Measurements from ENCODE around the gene ATN1.
"Not testable (repeated sequence)": the region's sequence is repeated elsewhere in the genome, so short reads cannot be mapped to it uniquely, and the experiment has no call there.

ATN1 gene

DNA sequence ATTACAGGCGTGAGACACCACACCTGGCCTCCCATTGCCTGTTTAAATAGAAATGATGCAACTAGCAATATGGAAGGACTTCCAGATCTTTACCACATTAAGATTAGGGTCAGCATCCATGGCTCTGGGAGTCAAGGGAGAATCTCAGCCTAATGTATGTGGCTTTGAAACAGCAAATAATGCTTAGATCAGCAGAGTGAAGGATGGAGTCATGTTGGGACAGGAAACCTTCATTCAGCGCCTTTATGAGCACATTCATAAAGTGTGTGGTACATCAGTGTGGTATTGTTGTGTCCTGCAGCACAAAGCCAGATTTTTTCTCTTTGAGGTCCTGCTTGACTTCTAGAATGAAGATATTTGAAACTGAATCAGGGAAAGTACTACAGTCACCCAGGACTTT lies 39.4 kb upstream of the ATN1 start:
- H2AFZ ChIP-seq (ENCODE audit: low read depth, low read length) = no peak overlapping the region
- peaks cover 6% of the 10 kb centered on the region; the same call in 1 of the 2 replicates for H3K79me2 ChIP-seq (ENCODE audit: insufficient read depth, low read length)
- no peak for DNase-seq
- no peak overlapping the region for H3K4me2 ChIP-seq (ENCODE audit: insufficient read depth, low read length)
- no peak overlapping the region for H3K4me3 ChIP-seq (ENCODE audit: low read depth in 1 of 2, low read length in 2 of 2)
- no peaks in the 10 kb centered on the region for H3K27me3 ChIP-seq (ENCODE audit: insufficient read depth, low read length, poor library complexity)
- no peak for ATAC-seq (ENCODE audit: insufficient read depth, low read depth)
- TF ChIP-seq, protein P1, sequence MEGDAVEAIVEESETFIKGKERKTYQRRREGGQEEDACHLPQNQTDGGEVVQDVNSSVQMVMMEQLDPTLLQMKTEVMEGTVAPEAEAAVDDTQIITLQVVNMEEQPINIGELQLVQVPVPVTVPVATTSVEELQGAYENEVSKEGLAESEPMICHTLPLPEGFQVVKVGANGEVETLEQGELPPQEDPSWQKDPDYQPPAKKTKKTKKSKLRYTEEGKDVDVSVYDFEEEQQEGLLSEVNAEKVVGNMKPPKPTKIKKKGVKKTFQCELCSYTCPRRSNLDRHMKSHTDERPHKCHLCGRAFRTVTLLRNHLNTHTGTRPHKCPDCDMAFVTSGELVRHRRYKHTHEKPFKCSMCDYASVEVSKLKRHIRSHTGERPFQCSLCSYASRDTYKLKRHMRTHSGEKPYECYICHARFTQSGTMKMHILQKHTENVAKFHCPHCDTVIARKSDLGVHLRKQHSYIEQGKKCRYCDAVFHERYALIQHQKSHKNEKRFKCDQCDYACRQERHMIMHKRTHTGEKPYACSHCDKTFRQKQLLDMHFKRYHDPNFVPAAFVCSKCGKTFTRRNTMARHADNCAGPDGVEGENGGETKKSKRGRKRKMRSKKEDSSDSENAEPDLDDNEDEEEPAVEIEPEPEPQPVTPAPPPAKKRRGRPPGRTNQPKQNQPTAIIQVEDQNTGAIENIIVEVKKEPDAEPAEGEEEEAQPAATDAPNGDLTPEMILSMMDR (IDR thresholded peaks at IDR 0.05; ENCODE audit: borderline replicate concordance, extremely low read depth, low read length, poor library complexity, severe bottlenecking) = no peak
- TF ChIP-seq EZH2 (IDR thresholded peaks at IDR 0.05; ENCODE audit: borderline replicate concordance, low read depth, low read length, severe bottlenecking) = no peak
- H3K9ac ChIP-seq (ENCODE audit: low read depth, low read length) = no peak overlapping the region
- H3K36me3 ChIP-seq (ENCODE audit: insufficient read depth, low read length) = peaks cover 23% of the 10 kb centered on the region
- H3K9me3 ChIP-seq (ENCODE audit: insufficient read depth, low read length, severe bottlenecking) = no peaks in the 10 kb centered on the region
- H4K20me1 ChIP-seq (ENCODE audit: insufficient read depth, low read length) = no peaks in the 10 kb centered on the region
- H3K4me1 ChIP-seq (ENCODE audit: insufficient read depth, low read length) = peaks cover 23% of the 10 kb centered on the region
- no peak overlapping the region for H3K27ac ChIP-seq (ENCODE audit: low read length)

DNA sequence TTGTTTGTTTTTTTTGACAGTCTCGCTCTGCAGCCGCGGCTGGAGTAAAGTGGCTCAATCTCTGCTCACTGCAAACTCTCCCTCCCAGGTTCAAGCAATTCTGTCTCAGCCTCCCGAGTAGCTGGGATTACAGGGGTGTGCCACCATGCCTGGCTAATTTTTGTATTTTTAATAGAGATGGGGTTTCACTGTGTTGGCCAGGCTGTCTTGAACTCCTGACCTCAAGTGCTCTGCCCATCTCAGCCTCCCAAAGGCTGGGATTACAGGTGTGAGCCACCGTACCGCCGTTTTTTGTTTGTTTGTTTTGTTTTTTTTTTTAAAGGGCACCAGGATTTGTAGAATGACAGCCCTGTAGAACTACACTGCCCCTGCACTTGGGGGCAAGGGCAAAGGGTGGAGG lies 39.0 kb upstream of the ATN1 start:
- Histone ChIP-seq H3K4me1 (ENCODE audit: insufficient read depth, low read length) (peaks cover 23% of the 10 kb centered on the region), H3K36me3 (ENCODE audit: insufficient read depth, low read length) (peaks cover 20% of the 10 kb centered on the region)
- not testable (repeated sequence) for H3K4me2 ChIP-seq (ENCODE audit: insufficient read depth, low read length); H3K4me3 ChIP-seq (ENCODE audit: low read depth in 1 of 2, low read length in 2 of 2); H3K27me3 ChIP-seq (ENCODE audit: insufficient read depth, low read length, poor library complexity); ATAC-seq (ENCODE audit: insufficient read depth, low read depth); H3K9ac ChIP-seq (ENCODE audit: low read depth, low read length); H4K20me1 ChIP-seq (ENCODE audit: insufficient read depth, low read length); H2AFZ ChIP-seq (ENCODE audit: low read depth, low read length); H3K9me3 ChIP-seq (ENCODE audit: insufficient read depth, low read length, severe bottlenecking); H3K79me2 ChIP-seq (ENCODE audit: insufficient read depth, low read length); DNase-seq; H3K27ac ChIP-seq (ENCODE audit: low read length)

GRCh38 chr12:6889775-6890573 lies 37.8 kb upstream of the ATN1 start:
- H3K4me3 ChIP-seq (ENCODE audit: low read depth in 1 of 2, low read length in 2 of 2) = peak overlapping the region in 1 of 2 experiments; percentile 51; a peak in 2 of 4 replicates
- H3K27ac ChIP-seq (ENCODE audit: low read length) = peak overlapping the region; percentile 91
- not testable (repeated sequence) for H3K9me3 ChIP-seq (ENCODE audit: insufficient read depth, low read length, severe bottlenecking); H3K79me2 ChIP-seq (ENCODE audit: insufficient read depth, low read length); H3K36me3 ChIP-seq (ENCODE audit: insufficient read depth, low read length); H3K27me3 ChIP-seq (ENCODE audit: insufficient read depth, low read length, poor library complexity); ATAC-seq (ENCODE audit: insufficient read depth, low read depth); DNase-seq; H4K20me1 ChIP-seq (ENCODE audit: insufficient read depth, low read length)
- H3K9ac ChIP-seq (ENCODE audit: low read depth, low read length) = peak overlapping the region; percentile 90
- H3K4me2 ChIP-seq (ENCODE audit: insufficient read depth, low read length) = peak overlapping the region; percentile 59
- peak overlapping the region; percentile 59 for H2AFZ ChIP-seq (ENCODE audit: low read depth, low read length)
- peaks cover 23% of the 10 kb centered on the region for H3K4me1 ChIP-seq (ENCODE audit: insufficient read depth, low read length)

DNA sequence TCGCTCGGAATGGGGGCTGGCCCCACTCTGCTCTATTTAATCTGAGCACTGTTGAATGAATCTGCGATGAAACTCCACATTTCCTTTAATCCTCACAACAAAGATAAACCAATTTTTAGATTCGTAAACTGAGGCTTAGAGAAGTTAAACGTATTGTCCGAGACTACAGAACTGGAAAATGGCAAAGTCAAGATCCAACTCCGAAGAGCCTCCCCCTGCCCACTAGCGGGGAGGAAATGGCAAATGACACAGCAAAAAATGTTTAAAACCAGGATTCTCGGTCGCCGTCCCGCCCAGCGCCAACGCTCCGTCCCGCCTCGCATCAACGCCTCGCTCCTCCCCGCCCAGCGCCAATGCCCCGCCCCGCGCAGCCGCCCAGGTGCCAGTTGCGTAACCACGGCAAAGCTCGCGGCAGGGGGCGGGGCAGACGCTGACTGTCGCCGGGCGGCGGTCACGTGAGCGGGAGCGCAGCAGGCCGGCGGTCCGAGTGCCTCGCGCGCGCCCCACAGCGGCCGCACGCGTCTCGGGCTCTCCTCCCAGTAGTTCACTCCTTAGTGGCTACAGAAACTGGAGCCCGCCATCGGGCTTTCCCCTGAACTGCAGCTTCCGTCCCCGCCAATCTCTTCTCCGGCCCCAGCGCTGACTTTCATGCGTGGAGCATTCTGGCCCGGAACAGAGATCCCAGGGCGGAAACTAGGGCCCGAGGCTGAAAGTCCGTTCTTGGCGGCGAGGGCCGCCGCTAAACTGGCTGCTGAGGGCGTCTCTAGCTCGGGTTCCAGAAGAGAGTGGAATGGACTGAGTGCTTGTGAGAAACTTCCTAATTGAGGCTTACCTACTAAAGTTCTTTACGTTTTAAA lies 36.7 kb upstream of the ATN1 start:
- ATAC-seq (ENCODE audit: insufficient read depth, low read depth) (peak; percentile 92), DNase-seq (peak; percentile 99)
- no peaks in the 10 kb centered on the region for H3K27me3 ChIP-seq (ENCODE audit: insufficient read depth, low read length, poor library complexity)
- H3K4me3 ChIP-seq (ENCODE audit: low read depth in 1 of 2, low read length in 2 of 2) = peak overlapping the region; percentile 44 to 67
- no peaks in the 10 kb centered on the region for H4K20me1 ChIP-seq (ENCODE audit: insufficient read depth, low read length)
- peak overlapping the region; percentile 90 for H3K9ac ChIP-seq (ENCODE audit: low read depth, low read length)
- H3K27ac ChIP-seq (ENCODE audit: low read length) = peak overlapping the region; percentile 97
- H3K9me3 ChIP-seq (ENCODE audit: insufficient read depth, low read length, severe bottlenecking) = no peaks in the 10 kb centered on the region
- peaks cover 6% of the 10 kb centered on the region; the same call in 1 of the 2 replicates for H3K79me2 ChIP-seq (ENCODE audit: insufficient read depth, low read length)
- H2AFZ ChIP-seq (ENCODE audit: low read depth, low read length) = peak overlapping the region; percentile 94
- H3K36me3 ChIP-seq (ENCODE audit: insufficient read depth, low read length) = no peaks in the 10 kb centered on the region
- peaks cover 23% of the 10 kb centered on the region for H3K4me1 ChIP-seq (ENCODE audit: insufficient read depth, low read length)
- peak overlapping the region; percentile 67 for H3K4me2 ChIP-seq (ENCODE audit: insufficient read depth, low read length)
- TF ChIP-seq, protein P1 (IDR thresholded peaks at IDR 0.05; ENCODE audit: borderline replicate concordance, extremely low read depth, low read length, poor library complexity, severe bottlenecking) = peak; percentile 82
- TF ChIP-seq EZH2 (IDR thresholded peaks at IDR 0.05; ENCODE audit: borderline replicate concordance, low read depth, low read length, severe bottlenecking) = no peak

Data from DND-41 (cell line).